Stimulated activated CD4-positive, alpha-beta T cell treated with anti-CD3 and anti-CD28 coated beads, Interleukin-1b, Interleukin-23, amount 100 ng/mL, for 1 hour (primary cell): Measurements from ENCODE around the gene PTPN12.
"Not testable (repeated sequence)": the region's sequence is repeated elsewhere in the genome, so short reads cannot be mapped to it uniquely, and the experiment has no call there.

Experiments used
- DNase-seq, 2 donors: peaks; one replicate each; pipeline ENCODE4 v3.0.0-alpha.2; 2020; ENCODE audit warnings: low read depth in 2 of 2

Gene PTPN12

DNA sequence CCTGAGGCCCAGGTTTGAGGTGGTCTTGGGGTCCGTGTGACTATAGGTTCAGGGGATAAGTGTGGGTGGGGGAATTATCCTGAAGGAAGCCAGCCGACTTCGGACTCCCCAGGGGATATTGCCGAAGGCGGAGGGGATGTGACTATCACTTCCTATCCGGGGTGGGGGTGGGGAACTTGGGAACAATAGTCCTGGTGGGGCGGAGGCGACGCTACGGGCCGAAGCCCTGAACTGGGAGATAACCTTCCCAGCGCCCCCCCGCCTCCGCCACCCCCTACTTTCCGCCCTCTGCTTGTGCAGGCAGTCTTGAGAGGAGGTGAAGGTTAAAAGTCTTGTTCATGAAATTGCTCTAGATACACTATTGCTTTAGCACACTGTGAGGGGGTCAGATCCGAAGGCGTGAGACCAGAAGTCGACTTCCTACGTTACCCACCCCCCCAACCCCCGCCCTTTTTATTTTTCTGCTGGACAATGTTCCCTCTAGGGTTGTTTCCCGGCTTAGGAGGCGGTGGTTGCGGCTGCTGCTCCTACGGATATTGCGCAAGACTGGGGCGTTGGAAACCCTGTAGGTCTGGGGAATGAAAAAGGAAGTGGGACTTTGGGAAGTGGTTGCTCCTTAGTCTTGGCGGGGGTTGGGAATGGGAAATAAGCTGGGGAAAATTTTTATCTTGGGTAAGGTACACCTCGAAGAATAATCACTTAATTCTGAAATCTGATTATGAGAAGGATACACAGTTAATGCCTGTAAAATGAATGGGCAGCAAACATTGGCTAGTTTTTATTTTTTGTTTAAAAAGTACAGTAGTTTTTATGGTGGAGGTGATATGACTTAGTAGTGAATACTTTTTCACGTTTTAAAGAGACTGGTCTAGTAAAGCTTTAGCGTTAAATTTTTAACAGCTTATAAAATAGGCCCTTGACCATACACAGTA, 1.5 kb downstream of the PTPN12 start:
- no peak for DNase-seq

- DNase-seq: no peak
These were observed 3.3 kb downstream of the PTPN12 start for GRCh38 chr7:77540402-77540822.

GRCh38 chr7:77540993-77541392, 3.9 kb downstream of the PTPN12 start:
- not testable (repeated sequence) for DNase-seq

GRCh38 chr7:77542409-77542808, 5.3 kb downstream of the PTPN12 start:
- no peak for DNase-seq

GRCh38 chr7:77542895-77543294, 5.8 kb downstream of the PTPN12 start:
- no peak for DNase-seq

DNA sequence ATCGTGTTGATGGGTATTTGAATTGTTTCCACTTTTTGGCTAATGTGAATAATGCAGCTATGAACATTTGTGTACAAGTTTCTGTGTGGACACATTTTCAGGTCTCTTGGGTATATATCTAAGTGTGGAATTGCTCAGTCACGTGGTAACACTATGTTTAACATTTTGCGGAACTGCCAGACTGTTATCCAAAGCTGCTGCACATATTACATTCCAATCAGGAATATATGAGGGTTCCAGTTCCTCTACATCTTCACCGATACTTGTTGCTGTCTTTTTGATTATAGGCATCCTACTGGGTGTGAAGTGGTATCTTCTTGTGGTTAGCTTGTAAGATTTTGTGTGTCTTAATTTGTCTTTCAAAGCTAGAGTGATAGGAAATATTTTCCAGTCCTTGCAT, 6.8 kb downstream of the PTPN12 start:
- no peak for DNase-seq

GRCh38 chr7:77544518-77544917, 7.4 kb downstream of the PTPN12 start:
- no peak for DNase-seq

GRCh38 chr7:77548206-77548605, 11.1 kb downstream of the PTPN12 start:
- no peak for DNase-seq

GRCh38 chr7:77549106-77549870, 12.2 kb downstream of the PTPN12 start:
- no peak for DNase-seq

DNA sequence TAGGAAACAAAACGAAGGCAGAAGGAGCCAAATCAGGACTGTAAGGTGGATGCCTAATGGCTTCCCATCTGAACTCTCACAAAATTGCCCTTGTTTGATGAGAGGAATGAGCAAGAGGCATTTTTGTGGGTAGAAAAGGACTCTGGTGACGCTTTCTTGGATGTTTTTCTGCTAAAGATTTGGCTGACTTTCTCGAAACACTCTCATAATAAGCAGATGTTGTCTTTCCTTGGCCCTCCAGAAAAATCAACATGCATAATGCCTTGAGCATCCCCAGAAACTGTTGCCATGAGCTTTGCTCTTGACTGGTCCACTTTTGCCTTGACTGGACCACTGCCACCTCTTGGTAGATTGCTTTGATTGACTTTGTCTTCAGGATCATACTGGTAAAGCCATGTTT, 13.5 kb downstream of the PTPN12 start:
- no peak for DNase-seq

GRCh38 chr7:77553123-77553522, 16.0 kb downstream of the PTPN12 start:
- no peak for DNase-seq

DNA sequence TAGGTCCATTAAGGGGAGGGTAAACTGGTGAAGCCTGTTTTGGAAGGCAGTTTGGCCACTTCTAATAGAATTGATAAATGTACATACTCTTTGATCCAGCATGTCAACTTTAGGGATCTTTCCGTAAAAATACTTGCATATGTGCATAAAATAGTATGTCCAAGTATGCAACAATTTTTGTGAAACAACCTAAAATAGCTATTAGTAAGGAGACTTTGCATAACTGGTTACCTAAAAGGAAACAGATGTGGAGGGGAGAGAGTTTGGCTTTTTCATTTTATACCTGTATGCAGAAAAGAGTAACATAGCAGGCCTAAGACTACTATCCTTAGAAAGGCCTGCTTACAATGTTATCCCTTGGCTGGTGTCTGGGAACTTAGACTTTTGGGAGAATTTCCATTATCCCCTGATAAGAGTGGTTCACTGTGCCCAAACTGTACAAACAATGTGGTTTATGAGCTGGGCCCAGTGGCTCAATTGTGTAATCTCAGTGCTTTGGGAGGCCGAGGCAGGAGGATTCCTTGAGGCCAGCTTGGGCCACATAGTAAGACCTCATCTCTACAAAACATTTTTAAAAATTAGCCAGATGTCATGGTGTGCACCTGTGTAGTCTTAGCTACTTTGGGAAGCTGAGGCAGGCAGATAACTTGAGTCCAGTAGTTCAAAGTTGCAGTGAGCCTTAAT, 21.3 kb downstream of the PTPN12 start:
- DNase-seq: no peak

GRCh38 chr7:77561352-77561751, 24.3 kb downstream of the PTPN12 start:
- no peak for DNase-seq

DNA sequence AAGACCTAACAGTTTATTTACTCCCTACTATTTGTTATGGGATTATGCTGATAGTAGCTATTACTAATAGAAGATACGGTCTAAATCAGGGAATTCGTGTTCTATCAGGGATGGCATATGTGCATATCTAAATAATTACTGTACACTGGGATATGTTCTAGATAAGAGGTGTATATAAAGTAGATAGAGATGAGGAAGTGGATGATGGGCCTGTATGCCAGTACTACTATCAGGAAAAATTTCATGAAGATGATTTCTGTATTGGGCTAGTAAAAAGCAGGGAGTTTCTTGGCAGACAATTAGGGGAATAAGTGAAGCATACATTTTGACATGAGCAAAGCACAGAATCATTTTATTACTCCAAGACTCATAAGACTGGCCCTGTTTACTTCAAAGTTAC, 26.2 kb downstream of the PTPN12 start:
- no peak for DNase-seq

DNA sequence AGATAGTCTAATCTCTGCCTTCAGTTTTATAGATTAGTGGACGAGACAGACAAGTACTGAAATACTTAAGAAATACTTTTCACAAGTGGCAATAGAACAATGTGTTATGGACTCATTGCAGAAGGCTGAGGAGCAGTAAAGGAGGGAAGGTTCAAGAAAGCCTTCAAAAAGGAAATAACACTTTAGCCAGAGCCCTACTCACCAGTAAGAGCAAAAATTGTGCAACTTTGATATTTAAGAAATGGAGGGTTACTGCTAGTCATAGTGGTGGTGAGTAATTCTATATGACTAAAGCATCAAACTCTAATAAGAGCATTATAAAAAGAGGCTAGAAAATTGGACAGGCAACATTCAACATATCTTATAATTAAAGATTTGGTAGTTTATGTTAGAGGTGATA, 28.8 kb downstream of the PTPN12 start:
- no peak for DNase-seq

DNA sequence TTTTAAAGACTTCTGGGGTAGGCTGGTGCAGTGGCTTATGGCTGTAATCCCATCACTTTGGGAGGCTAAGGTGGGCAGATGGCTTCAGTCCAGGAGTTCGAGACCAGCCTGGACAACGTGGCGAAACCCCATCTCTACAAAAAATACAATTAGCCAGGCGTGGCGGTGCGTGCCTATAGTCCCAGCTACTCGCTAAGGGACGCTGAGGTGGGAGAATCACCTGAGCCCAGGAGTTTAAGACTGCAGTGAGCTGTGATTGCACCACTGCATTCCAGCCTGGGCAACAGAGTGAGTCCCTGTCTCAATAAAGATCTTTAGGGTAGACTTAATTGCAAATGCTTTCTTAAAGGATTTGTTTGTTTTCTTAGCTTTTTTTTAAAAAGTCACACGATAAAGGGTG, 29.3 kb downstream of the PTPN12 start:
- DNase-seq: no peak

DNA sequence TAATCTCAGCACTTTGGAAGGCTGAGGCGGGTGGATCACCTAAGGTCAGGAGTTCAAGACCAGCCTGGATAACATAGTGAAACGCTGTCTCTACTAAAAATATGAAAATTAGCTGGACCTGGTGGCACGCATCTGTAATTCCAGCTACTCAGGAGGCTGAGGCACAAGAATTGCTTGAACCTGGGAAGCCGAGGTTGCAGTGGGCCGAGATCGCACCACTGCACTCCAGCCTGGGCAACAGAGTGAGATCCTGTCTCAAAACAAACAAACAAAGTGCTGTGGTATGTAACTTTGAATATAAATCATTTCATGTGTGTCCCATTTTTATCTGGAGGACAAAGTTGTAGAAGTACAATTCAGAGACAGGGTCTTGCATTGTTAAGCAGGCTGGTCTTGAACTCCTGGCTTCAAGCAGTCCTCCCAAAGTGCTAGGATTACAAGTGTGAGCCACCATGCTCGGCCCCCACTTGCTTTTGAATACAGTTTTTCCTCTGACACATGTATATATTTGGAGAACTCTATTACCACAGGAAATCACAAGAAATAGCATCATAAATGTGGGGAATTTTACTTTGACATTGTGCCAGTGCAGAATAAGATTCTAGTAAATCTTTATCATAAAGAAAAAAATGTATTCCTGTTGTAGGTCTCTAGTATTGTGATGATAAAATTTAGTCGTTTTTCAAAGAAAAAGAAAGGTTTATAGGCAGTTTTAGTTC, 32.6 kb downstream of the PTPN12 start:
- DNase-seq: no peak

DNA sequence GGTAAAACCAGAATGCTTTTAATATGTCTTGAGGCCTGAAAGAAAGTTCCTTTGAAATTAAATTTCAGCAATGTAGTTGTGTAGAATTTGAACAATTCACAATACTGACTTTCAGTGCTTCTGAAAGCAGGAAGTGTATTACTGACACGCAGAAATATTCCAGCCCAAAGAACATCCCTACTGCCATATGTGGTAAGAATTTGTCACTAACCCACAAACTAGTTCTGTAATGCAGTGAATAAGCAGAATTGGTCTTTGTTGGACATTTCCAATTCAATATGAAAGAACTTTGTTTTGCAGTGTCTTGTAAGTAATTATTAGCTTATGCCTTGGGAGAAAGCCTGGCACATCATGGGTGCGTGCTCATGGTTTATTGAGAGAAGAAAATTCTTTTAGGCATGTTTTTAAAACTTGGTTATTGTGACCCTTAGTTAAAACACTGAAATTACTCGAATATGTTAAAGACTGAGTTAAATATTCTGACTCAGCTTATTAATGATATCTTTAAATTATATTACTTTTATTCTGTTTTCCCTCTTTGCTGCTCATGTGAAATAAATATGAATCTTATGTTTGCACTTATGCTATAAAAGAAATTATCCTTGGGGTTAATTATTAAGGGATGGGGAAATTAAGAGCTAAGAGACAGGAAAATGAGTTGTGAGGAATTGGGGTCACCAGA, 33.4 kb downstream of the PTPN12 start:
- DNase-seq: no peak

DNA sequence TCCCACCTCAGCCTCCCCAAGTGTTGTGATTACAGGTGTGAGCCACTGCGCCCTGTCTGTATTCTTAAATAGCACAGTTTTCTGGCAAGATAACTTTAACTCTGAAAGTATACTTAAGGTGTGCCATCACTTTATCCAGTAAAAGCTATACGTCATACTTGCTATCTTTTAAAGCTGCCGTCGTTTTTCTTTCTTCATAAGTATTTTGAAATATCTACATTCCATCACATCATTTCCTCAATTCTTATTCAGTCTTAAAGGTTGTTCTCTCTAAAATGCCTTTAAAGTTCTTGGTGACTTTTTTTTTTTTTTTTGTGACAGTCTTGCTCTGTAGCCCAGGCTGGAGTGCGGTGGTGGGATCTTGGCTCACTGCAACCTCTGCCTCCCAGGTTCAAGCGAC, 34.7 kb downstream of the PTPN12 start:
- DNase-seq: no peak

- no peak for DNase-seq
These were observed 38.1 kb downstream of the PTPN12 start for GRCh38 chr7:77575187-77575586.

- DNase-seq: no peak
These were observed 39.8 kb downstream of the PTPN12 start for GRCh38 chr7:77576856-77577255.
